ENCODE data around the gene UPK1A.

DNA sequence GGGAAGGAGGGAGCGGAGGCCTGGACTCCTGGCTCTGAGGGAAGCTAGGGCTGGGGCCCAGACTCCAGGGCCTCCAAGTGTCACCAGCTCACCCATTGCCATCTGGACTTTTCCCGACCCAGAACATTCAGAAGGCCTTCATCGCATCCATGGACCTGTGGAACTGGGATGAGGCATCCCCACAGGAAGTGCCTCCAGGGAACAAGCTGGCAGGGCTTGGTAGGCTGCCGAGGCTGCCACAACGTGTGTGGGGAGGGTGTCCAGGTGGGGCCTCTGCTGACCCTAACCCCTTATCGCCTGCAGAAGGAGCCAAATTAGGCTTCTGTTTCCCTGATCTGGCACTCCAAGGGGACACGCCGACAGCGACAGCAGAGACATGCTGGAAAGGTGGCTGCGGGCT lies 24.0 kb upstream of the UPK1A start:
- TF ChIP-seq ZNF274 (IDR thresholded peaks at IDR 0.05; ENCODE audit: low read depth, low read length) (no peak), SUZ12 (IDR thresholded peaks at IDR 0.05; ENCODE audit: extremely low read depth, insufficient read depth, insufficient read length) (no peak), YY1 (IDR thresholded peaks at IDR 0.05; ENCODE audit: insufficient read depth, insufficient read length) (no peak)

Measured in NT2/D1 (cell line).